OCI-LY1 (cell line): ENCODE data around the gene UROD.
"Not testable (repeated sequence)": the region's sequence is repeated elsewhere in the genome, so short reads cannot be mapped to it uniquely, and the experiment has no call there.

Experiments
- H2AFZ ChIP-seq: fragments of 200-600 bp; sonication (generic), shearing (Covaris generic); 2 replicates; pipeline ENCODE4 v1.6.0; 2014; ENCODE audit warnings: antibody characterized with exemption, mild to moderate bottlenecking, low read length
- H3F3A ChIP-seq: fragments of 200-600 bp; sonication (generic), shearing (Covaris generic); 2 replicates; pipeline ENCODE4 v1.6.0; 2014; ENCODE audit warnings: mild to moderate bottlenecking, antibody characterized with exemption, low read length, moderate library complexity; ENCODE audit not compliant: insufficient read depth
- H3K27ac ChIP-seq: fragments of 200-600 bp; sonication (generic); 2 replicates; pipeline ENCODE4 v1.5.1; 2014; ENCODE audit warnings: low read length, mixed run types, mild to moderate bottlenecking, low read depth; ENCODE audit not compliant: poor library complexity, severe bottlenecking
- H3K27me3 ChIP-seq: fragments of 200-600 bp; sonication (generic); 2 replicates; pipeline ENCODE4 v1.6.0; 2014; ENCODE audit warnings: antibody characterized with exemption, mild to moderate bottlenecking, low read length, moderate library complexity; ENCODE audit not compliant: insufficient read depth
- H3K36me3 ChIP-seq: fragments of 200-600 bp; sonication (generic); 2 replicates; pipeline ENCODE4 v1.6.1; 2014; ENCODE audit warnings: mild to moderate bottlenecking, antibody characterized with exemption, low read length, moderate library complexity, mixed read lengths; ENCODE audit not compliant: insufficient read depth
- H3K4me1 ChIP-seq: fragments of 200-600 bp; sonication (generic); 2 replicates; pipeline ENCODE4 v1.5.1; 2014; ENCODE audit warnings: mild to moderate bottlenecking, low read length, moderate library complexity; ENCODE audit not compliant: insufficient read depth, severe bottlenecking
- H3K4me2 ChIP-seq: fragments of 200-600 bp; sonication (generic), shearing (Covaris generic); 2 replicates; pipeline ENCODE4 v1.6.1; 2014; ENCODE audit warnings: low read length
- H3K4me3 ChIP-seq: fragments of 200-600 bp; sonication (generic); 2 replicates; pipeline ENCODE4 v1.5.1; 2014; ENCODE audit warnings: low read length, low read depth, mild to moderate bottlenecking, mixed read lengths; ENCODE audit not compliant: poor library complexity, severe bottlenecking
- H3K79me2 ChIP-seq: fragments of 200-600 bp; shearing (Covaris generic); 2 replicates; pipeline ENCODE4 v1.6.1; 2016; ENCODE audit warnings: mixed run types, low read length, mixed read lengths; ENCODE audit not compliant: insufficient read depth
- H3K9ac ChIP-seq: fragments of 200-600 bp; sonication (generic), shearing (Covaris generic); 2 replicates; pipeline ENCODE4 v1.6.1; 2014; ENCODE audit warnings: mild to moderate bottlenecking, low read length, mixed read lengths
- H3K9me2 ChIP-seq: fragments of 200-600 bp; sonication (generic), shearing (Covaris generic); 2 replicates; pipeline ENCODE4 v1.6.1; 2014; ENCODE audit warnings: low read depth, mild to moderate bottlenecking, low read length, mixed read lengths
- H3K9me3 ChIP-seq: fragments of 200-600 bp; shearing (Covaris generic); 2 replicates; pipeline ENCODE4 v1.6.1; 2014; ENCODE audit warnings: low read length, mixed read lengths
- H4K20me1 ChIP-seq: fragments of 200-600 bp; sonication (generic), shearing (Covaris generic); 2 replicates; pipeline ENCODE4 v1.6.0; 2016; ENCODE audit warnings: mild to moderate bottlenecking, low read length; ENCODE audit not compliant: insufficient read depth
- EZH2 ChIP-seq: fragments of 200-600 bp; sonication (generic), shearing (Covaris generic); IDR thresholded peaks from 2 replicates; pipeline ENCODE4 v1.8.0; 2017; ENCODE audit warnings: borderline replicate concordance, mixed run types, mild to moderate bottlenecking, antibody characterized with exemption, low read length, moderate library complexity, mixed read lengths
- TF ChIP-seq, protein P1 (sequence below): fragments of 200-600 bp; sonication (generic), shearing (Covaris generic); IDR thresholded peaks from 2 replicates; pipeline ENCODE4 v1.5.1; 2017; ENCODE audit warnings: mild to moderate bottlenecking, antibody characterized with exemption, low read length, moderate library complexity, mixed read lengths

The UROD gene

DNA sequence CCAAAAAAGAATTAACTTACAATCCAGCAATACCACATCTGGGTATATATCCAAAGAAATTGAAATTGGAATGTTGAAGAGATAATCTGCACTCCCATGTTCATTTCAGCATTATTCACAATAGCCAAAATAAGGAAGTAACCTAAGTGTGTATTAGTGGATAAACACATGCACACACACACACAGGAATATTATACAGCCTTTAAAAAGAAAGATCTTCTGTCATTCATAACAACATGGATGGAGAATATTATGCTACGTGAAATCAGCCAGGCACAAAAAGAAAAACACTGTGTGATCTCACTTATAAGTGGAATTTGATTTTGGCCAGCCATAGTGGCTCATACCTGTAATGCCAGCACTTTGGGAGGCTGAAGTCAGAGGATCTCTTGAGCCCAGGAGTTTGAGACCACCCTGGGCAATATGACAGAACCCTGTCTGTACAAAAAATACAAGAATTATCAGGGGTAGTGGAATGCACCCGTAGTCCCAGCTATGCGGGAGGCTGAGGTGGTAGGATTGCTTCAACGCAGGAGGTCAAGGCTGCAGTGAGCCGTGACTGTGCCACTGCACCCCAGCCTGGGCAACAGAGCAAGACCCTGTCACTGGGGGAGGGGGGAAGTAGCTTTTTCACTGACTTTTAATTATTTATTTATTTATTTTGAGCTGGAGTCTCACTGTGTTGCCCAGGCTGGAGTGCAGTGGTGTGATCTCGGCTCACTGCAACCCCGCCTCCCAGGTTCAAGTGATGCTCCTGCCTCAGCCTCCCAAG is 16.4 kb upstream of the UROD start:
- Histone ChIP-seq H3K27ac (no peak overlapping the region), H3K9me2 (no peaks in the 10 kb centered on the region), H3K79me2 (no peaks in the 10 kb centered on the region), H3K27me3 (no peaks in the 10 kb centered on the region), H3K4me3 (no peak overlapping the region), H3K9ac (no peak overlapping the region), H3K4me1 (peaks cover 4% of the 10 kb centered on the region), H2AFZ (no peak overlapping the region), H3K36me3 (no peaks in the 10 kb centered on the region), H3F3A (no peaks in the 10 kb centered on the region), H3K4me2 (no peak overlapping the region), H3K9me3 (no peaks in the 10 kb centered on the region), H4K20me1 (no peaks in the 10 kb centered on the region)
- TF ChIP-seq, protein P1, sequence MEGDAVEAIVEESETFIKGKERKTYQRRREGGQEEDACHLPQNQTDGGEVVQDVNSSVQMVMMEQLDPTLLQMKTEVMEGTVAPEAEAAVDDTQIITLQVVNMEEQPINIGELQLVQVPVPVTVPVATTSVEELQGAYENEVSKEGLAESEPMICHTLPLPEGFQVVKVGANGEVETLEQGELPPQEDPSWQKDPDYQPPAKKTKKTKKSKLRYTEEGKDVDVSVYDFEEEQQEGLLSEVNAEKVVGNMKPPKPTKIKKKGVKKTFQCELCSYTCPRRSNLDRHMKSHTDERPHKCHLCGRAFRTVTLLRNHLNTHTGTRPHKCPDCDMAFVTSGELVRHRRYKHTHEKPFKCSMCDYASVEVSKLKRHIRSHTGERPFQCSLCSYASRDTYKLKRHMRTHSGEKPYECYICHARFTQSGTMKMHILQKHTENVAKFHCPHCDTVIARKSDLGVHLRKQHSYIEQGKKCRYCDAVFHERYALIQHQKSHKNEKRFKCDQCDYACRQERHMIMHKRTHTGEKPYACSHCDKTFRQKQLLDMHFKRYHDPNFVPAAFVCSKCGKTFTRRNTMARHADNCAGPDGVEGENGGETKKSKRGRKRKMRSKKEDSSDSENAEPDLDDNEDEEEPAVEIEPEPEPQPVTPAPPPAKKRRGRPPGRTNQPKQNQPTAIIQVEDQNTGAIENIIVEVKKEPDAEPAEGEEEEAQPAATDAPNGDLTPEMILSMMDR = no peak
- no peak for TF ChIP-seq EZH2

DNA sequence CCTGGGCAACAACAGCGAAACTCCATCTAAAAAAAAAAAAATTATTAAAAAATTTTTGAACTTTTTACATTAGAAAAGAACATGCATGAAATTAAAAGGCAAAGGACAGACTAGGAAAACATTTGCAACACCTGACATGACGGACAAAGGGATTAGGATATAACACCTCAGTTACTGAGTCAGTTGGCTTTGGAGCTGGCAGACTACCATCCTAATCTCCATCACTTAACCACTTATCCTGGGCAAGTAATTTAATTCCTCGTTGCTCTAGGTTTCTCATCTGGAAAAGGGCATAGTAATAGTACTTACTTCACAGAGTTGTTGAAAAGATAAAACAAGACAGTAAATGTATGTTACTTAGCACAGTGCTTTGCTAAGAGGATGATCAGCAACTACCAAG is 12.8 kb upstream of the UROD start:
- H3K4me3 ChIP-seq = no peak overlapping the region
- no peak overlapping the region for H3K4me2 ChIP-seq
- no peaks in the 10 kb centered on the region for H3K9me2 ChIP-seq
- H3K9me3 ChIP-seq = no peaks in the 10 kb centered on the region
- peaks cover 25% of the 10 kb centered on the region; the same call in 1 of the 2 replicates for H3K36me3 ChIP-seq
- no peaks in the 10 kb centered on the region for H4K20me1 ChIP-seq
- H3K79me2 ChIP-seq = no peaks in the 10 kb centered on the region
- TF ChIP-seq EZH2 = no peak
- TF ChIP-seq, protein P1 = no peak
- H3K27ac ChIP-seq = no peak overlapping the region
- H3F3A ChIP-seq = no peaks in the 10 kb centered on the region
- H2AFZ ChIP-seq = no peak overlapping the region
- no peak overlapping the region for H3K9ac ChIP-seq
- no peaks in the 10 kb centered on the region for H3K27me3 ChIP-seq
- H3K4me1 ChIP-seq = no peaks in the 10 kb centered on the region

DNA sequence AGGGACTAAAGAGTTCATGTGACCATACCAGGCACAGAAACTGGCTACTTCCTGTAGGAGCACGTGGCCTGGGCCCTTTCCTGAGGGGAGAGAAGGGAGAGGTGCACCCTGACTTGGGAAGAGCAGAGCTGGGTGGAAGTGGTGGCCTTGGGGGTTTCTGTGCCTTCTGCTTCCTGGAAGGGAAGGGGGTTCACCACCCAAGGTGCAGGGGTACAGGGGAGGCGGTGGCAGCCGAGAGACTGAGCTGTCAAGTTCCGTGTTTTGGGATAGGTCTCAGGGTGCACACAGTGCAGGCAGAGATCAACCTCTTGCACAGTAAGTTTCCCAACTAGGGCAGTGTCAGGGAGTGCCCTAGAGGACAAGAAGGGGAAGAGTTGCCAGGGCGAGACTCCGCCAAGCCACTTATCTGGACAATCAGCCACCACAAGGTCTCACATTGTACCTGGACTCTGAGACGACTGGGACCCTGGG is 11.0 kb upstream of the UROD start:
- H3K4me3 ChIP-seq = no peak overlapping the region
- H3K27me3 ChIP-seq = no peaks in the 10 kb centered on the region
- H4K20me1 ChIP-seq = no peaks in the 10 kb centered on the region
- no peaks in the 10 kb centered on the region for H3K79me2 ChIP-seq
- TF ChIP-seq EZH2 = no peak
- TF ChIP-seq, protein P1 = no peak
- H3F3A ChIP-seq = no peaks in the 10 kb centered on the region
- H3K4me1 ChIP-seq = no peaks in the 10 kb centered on the region
- peaks cover 43% of the 10 kb centered on the region; the same call in 1 of the 2 replicates for H3K36me3 ChIP-seq
- no peak overlapping the region for H2AFZ ChIP-seq
- no peak overlapping the region for H3K27ac ChIP-seq
- H3K9me3 ChIP-seq = no peaks in the 10 kb centered on the region
- no peak overlapping the region for H3K4me2 ChIP-seq
- H3K9me2 ChIP-seq = no peaks in the 10 kb centered on the region
- no peak overlapping the region for H3K9ac ChIP-seq

DNA sequence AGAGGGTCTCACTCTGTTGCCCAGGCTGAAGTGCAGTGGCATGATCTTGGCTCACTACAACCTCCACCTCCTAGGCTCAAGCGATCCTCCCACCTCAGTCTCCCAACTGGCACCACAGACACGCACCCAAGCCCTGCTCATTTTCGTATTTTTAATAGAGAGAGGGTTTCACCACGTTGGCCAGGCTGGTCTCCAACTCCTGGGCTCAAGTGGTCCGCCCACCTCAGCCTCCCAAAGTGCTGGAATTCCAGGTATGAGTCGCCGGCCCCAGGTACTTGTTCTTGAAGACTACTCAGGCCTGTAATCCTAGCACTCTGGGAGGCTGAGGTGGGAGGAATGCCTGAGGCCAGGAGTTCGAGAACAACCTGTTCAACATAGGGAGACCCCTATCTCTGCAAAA is 10.5 kb upstream of the UROD start:
- not testable (repeated sequence) for H3K9ac ChIP-seq, H3K4me1 ChIP-seq, H3K4me3 ChIP-seq, H3K79me2 ChIP-seq, H3F3A ChIP-seq, H3K4me2 ChIP-seq, H3K9me3 ChIP-seq, H3K27ac ChIP-seq, H4K20me1 ChIP-seq, H2AFZ ChIP-seq, H3K27me3 ChIP-seq, H3K9me2 ChIP-seq
- H3K36me3 ChIP-seq = peaks cover 44% of the 10 kb centered on the region; the same call in 1 of the 2 replicates
